OCI-LY7 (cell line): ENCODE measurements around the gene RNASEH2C. TPM values are rescaled to one million over a fixed set of nuclear protein-coding genes. Genes with fewer than 3 reads are reported as not detected.

Experiments used
- BruUV-seq: library from RNA; stranded (reverse); fragments of 400-500 nt; replicated peaks from 2 replicates; lab custom pipeline; 2021; lab: Mats Ljungman, UMichigan
- CTCF ChIA-PET: fragments of 300-600 bp; sonication (Branson Sonifier 250); formaldehyde crosslinking; loops from one replicate; lab custom pipeline; 2022; ENCODE audit warnings: antibody characterized with exemption; ENCODE audit not compliant: unreplicated experiment; lab: Charles Lee
- POLR2A ChIA-PET: fragments of 300-600 bp; sonication (Branson Sonifier 250); formaldehyde crosslinking; loops from one replicate; lab custom pipeline; 2022; ENCODE audit warnings: antibody characterized with exemption; lab: Charles Lee
- DNase-seq: peaks from one replicate; pipeline ENCODE4 v3.0.0-alpha.2; 2015; ENCODE audit warnings: low spot score
- H2AFZ ChIP-seq: fragments of 200-600 bp; sonication (generic), shearing (Covaris generic); 2 replicates; pipeline ENCODE4 v1.6.1; 2014; ENCODE audit warnings: mild to moderate bottlenecking, antibody characterized with exemption, low read length, moderate library complexity
- H3K27ac ChIP-seq: fragments of 200-600 bp; sonication (generic); 2 replicates; pipeline ENCODE4 v1.5.1; 2014; ENCODE audit warnings: mixed run types, low read depth, mild to moderate bottlenecking, moderate library complexity, low read length, inconsistent platforms; ENCODE audit not compliant: poor library complexity, severe bottlenecking
- H3K36me3 ChIP-seq: fragments of 200-600 bp; sonication (generic); 2 replicates; pipeline ENCODE4 v1.6.1; 2014; ENCODE audit warnings: mild to moderate bottlenecking, antibody characterized with exemption, low read length, moderate library complexity, mixed read lengths; ENCODE audit not compliant: insufficient read depth
- H3K4me1 ChIP-seq: fragments of 200-600 bp; sonication (generic); 2 replicates; pipeline ENCODE4 v1.5.1; 2014; ENCODE audit warnings: mild to moderate bottlenecking, low read length; ENCODE audit not compliant: insufficient read depth, poor library complexity, severe bottlenecking
- H3K4me2 ChIP-seq: fragments of 200-600 bp; sonication (generic); 2 replicates; pipeline ENCODE4 v1.6.1; 2014; ENCODE audit warnings: mild to moderate bottlenecking, low read length
- H3K4me3 ChIP-seq: fragments of 200-600 bp; sonication (generic); 2 replicates; pipeline ENCODE4 v1.5.1; 2014; ENCODE audit warnings: mild to moderate bottlenecking, low read depth, low read length; ENCODE audit not compliant: poor library complexity, severe bottlenecking
- H3K79me2 ChIP-seq: fragments of 200-600 bp; sonication (generic); 2 replicates; pipeline ENCODE4 v1.6.1; 2016; ENCODE audit warnings: low read depth, mild to moderate bottlenecking, low read length, moderate library complexity, mixed read lengths; ENCODE audit not compliant: insufficient read depth
- H3K9me2 ChIP-seq: fragments of 200-600 bp; sonication (generic); 2 replicates; pipeline ENCODE4 v1.6.1; 2016; ENCODE audit warnings: mild to moderate bottlenecking, low read length, mixed read lengths; ENCODE audit not compliant: insufficient read depth
- H3K9me3 ChIP-seq: fragments of 200-600 bp; sonication (generic); 2 replicates; pipeline ENCODE4 v1.6.1; 2014; ENCODE audit warnings: mild to moderate bottlenecking, mixed run types, low read length, mixed read lengths
- H4K20me1 ChIP-seq: fragments of 200-600 bp; sonication (generic); 2 replicates; pipeline ENCODE4 v1.6.1; 2014; ENCODE audit warnings: mild to moderate bottlenecking, antibody characterized with exemption, low read length, moderate library complexity, mixed read lengths; ENCODE audit not compliant: insufficient read depth
- EZH2phosphoT487 ChIP-seq: fragments of 200-600 bp; sonication (generic); IDR thresholded peaks from 2 replicates; pipeline ENCODE4 v1.6.1; 2018; ENCODE audit warnings: low read depth, borderline replicate concordance, mild to moderate bottlenecking, mixed run types, antibody characterized with exemption, low read length, moderate library complexity, mixed read lengths
- intact Hi-C: fragments of 100-400 bp; cut with micrococcal nuclease; formaldehyde crosslinking; loops from one replicate; pipeline ENCODE4 v1.10.0; 2022; ENCODE audit not compliant: unreplicated experiment
- total RNA-seq, 2 experiments: library from RNA; depleted of rRNA in 1 of 2; stranded (reverse); fragments of >200 nt in 1 of 2; shearing (Covaris generic) in 1 of 2; gene quantifications; 2 replicates each; pipeline ENCODE4 v1.2.3, GENCODE V29; 2014 to 2022
- TF ChIP-seq, protein P1 (sequence below): fragments of 200-600 bp; sonication (generic); conservative IDR thresholded peaks from 2 replicates; pipeline ENCODE4 v1.5.1; 2014; ENCODE audit warnings: mild to moderate bottlenecking, antibody characterized with exemption, low read length, moderate library complexity, mixed read lengths

RNASEH2C gene
- total RNA-seq, 2 experiments from 2014 or later = 92.7 to 100 TPM

DNA sequence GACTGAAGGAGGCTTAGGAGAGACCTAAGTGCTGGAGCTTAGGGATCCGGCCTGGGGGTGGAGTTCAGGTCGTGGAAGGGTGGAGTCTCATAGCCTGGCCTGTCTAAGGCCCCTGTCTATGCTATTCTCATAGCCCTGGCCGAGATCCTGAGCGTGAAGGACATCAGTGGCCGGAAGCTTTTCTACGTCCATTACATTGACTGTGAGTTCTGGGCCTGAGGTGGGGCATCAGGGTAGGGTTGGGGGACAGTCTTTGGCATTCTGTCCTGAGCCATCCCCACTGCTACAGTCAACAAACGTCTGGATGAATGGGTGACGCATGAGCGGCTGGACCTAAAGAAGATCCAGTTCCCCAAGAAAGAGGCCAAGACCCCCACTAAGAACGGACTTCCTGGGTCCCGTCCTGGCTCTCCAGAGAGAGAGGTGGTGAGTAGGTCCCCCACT lies 7.9 kb downstream of the RNASEH2C start:
- H3K9me2 ChIP-seq = no peaks in the 10 kb centered on the region
- peaks cover 45% of the 10 kb centered on the region for H3K36me3 ChIP-seq
- H3K79me2 ChIP-seq = peaks cover 6% of the 10 kb centered on the region; the same call in 1 of the 2 replicates
- no peaks in the 10 kb centered on the region for H4K20me1 ChIP-seq
- DNase-seq = no peak
- BruUV-seq = TSS peak; percentile 68
- H3K27ac ChIP-seq = peak overlapping the region; percentile 82
- H3K9me3 ChIP-seq = no peaks in the 10 kb centered on the region
- ChIA-PET CTCF (interaction anchor here (1.0 to 1.3 kb wide), 2 partner anchors 68 to 105 kb away, joined by 3 to 4 read pairs; no protein-coding TSS in a partner anchor), POLR2A (interaction anchor here (1.1 to 2.5 kb wide), 2 partner anchors 8 to 181 kb away, joined by 3 to 13 read pairs; partner anchors contain the start of gene RNASEH2C)
- peak overlapping the region; percentile 66 for H3K4me2 ChIP-seq
- no peak for TF ChIP-seq EZH2phosphoT487
- TF ChIP-seq, protein P1, sequence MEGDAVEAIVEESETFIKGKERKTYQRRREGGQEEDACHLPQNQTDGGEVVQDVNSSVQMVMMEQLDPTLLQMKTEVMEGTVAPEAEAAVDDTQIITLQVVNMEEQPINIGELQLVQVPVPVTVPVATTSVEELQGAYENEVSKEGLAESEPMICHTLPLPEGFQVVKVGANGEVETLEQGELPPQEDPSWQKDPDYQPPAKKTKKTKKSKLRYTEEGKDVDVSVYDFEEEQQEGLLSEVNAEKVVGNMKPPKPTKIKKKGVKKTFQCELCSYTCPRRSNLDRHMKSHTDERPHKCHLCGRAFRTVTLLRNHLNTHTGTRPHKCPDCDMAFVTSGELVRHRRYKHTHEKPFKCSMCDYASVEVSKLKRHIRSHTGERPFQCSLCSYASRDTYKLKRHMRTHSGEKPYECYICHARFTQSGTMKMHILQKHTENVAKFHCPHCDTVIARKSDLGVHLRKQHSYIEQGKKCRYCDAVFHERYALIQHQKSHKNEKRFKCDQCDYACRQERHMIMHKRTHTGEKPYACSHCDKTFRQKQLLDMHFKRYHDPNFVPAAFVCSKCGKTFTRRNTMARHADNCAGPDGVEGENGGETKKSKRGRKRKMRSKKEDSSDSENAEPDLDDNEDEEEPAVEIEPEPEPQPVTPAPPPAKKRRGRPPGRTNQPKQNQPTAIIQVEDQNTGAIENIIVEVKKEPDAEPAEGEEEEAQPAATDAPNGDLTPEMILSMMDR = no peak
- intact Hi-C loops = loop anchor here (1.0 to 5.0 kb wide), 3 partner anchors 8 to 290 kb away; partner anchors contain the start of genes BANF1, CFL1, EIF1AD and RNASEH2C
- peak overlapping the region; percentile 77; the same call in 1 of the 2 replicates for H2AFZ ChIP-seq
- H3K4me3 ChIP-seq = peak overlapping the region; percentile 89
- H3K4me1 ChIP-seq = peaks cover 19% of the 10 kb centered on the region

DNA sequence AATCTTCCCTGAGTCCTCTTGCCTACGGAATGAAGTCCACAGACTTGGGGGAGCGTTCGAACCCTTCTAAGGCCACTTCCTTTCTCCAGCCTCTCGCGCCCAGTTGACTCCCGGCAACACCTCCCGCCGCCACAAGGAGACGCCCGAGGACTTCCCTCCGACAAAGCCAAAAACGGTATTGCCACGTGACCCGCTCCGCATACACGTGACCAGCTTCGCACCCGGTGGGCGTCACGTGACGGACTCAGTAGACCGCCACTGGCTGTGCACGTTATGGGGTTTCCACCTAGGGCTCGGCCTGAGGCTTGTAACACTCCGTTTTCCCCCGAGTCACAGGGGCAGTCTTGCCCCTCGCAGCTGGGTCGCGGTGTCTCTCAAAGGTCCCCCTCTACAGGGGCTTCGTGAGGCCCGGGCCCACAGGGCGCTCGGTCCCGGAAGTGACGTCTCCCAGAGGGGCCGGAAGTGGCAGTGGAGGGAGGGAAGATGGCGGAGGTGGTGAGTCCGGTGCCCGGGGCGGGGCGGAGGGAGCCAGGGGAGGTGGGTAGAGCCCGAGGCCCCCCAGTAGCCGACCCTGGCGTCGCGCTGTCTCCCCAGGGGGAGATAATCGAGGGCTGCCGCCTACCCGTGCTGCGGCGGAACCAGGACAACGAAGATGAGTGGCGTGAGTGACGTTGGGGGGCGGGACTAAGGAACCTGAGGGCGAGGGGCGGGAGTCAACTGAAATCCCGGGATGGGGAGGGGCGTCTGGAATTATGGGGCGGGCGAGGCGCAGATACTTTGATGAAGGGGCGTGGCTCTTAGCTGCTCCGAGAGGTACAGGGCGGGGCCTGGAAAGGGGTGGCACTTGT lies 8.6 kb downstream of the RNASEH2C start, which contains the start of gene KAT5:
Gene KAT5 (plus strand): TSS at position 468 of the 848 bp plus-strand sequence. CDS start 16 bp downstream, at position 484.
- ChIA-PET CTCF (interaction anchor here (0.5 to 1.3 kb wide), 3 partner anchors 68 to 177 kb away, joined by 3 to 4 read pairs (median 4); no protein-coding TSS in a partner anchor), POLR2A (interaction anchor here (0.5 to 2.5 kb wide), 12 partner anchors 8 to 541 kb away, joined by 3 to 13 read pairs (median 4); partner anchors contain the start of genes CCDC85B, RELA and RNASEH2C)
- BruUV-seq = no TSS peak
- Histone ChIP-seq H3K9me3 (no peaks in the 10 kb centered on the region), H3K4me1 (peaks cover 19% of the 10 kb centered on the region), H3K4me3 (peak within 1 kb of the TSS; percentile 89), H3K36me3 (peaks cover 38% of the 10 kb centered on the region), H3K27ac (peak within 1 kb of the TSS; percentile 82), H4K20me1 (no peaks in the 10 kb centered on the region), H3K9me2 (no peaks in the 10 kb centered on the region), H2AFZ (peak within 1 kb of the TSS; percentile 77), H3K79me2 (peaks cover 6% of the 10 kb centered on the region; the same call in 1 of the 2 replicates), H3K4me2 (peak within 1 kb of the TSS; percentile 66)
- intact Hi-C loops = loop anchor here (1.0 to 5.0 kb wide), 7 partner anchors 8 to 290 kb away; partner anchors contain the start of genes AP5B1, BANF1, CFL1 and EIF1AD
- TF ChIP-seq EZH2phosphoT487 = no peak
- TF ChIP-seq, protein P1 = peak; percentile 86
- DNase-seq = peak; percentile 99
